ENCODE data around the gene ZBTB4.

Gene ZBTB4

DNA sequence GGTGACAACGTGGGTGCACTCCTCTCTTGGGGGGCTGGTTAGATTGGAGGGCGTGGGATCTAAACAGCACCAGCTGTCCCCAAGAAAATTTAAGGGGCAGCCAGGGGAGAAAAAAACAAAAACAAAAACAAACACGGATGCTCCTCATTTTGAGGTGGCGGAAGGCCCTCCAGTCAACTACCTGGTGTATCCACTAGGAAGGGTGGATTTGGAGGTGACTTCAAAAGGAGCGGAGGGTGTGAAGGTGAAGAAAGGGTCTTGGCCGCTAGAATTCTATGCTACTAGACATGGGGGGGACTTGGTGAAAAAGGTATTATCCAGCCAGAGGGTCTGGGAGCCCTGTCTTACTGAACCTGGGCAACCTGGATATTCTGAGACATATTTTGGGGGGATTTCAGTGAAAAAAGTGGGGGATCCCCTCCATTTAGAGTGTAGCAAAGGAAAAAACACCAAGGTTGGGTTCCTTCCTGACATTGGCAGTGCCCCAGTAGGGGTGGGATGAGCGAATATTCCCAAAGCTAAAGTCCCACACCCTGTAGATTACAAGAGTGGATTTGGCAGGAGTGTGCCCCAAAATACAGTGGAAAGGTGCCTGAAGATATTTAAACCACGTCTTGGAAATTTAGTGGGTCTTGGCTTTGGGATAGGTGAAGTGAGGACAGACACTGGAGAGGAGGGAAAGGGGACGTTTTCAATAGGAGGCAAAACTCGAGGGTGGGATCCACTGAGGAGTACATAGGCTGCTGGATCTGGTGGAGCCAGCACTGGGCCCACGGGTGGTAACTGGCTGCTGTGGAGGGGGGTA, 40.6 kb downstream of the ZBTB4 start:
- DNase-seq, result no peak

DNA sequence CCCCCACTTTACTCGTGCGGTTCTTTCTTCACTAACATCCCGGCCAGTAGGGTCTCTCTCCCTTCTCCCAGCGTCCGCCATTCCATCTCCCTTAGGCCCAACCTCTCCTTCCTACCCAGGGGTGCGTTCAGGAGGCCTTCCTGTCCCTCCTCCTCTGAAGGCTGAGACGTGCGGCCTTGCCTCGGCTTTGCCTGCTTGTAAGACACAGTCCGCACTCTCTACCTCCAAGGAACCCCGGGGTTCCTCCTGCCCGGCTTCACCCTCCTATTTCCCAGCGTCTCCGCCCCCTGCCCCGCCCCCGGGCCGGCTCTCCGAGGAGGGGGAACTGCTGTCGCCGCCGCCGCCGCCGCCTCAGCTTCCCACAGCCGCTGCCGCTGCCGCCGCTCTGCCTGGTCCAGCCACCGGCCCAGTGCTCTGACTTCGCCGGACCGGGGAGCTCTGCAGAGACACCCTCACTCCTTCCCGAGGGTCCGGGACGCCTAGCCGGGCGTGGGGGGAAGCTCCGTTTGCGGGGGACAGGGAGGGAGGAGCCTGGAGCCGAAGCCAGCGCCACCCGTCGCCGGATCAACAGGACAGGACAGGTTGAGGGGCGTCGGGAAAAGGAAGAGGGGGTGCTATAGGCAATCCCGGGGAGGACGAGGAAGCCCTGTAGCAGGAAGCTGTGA, 41.3 kb downstream of the ZBTB4 start:
- DNase-seq, result peak; percentile 68

DNA sequence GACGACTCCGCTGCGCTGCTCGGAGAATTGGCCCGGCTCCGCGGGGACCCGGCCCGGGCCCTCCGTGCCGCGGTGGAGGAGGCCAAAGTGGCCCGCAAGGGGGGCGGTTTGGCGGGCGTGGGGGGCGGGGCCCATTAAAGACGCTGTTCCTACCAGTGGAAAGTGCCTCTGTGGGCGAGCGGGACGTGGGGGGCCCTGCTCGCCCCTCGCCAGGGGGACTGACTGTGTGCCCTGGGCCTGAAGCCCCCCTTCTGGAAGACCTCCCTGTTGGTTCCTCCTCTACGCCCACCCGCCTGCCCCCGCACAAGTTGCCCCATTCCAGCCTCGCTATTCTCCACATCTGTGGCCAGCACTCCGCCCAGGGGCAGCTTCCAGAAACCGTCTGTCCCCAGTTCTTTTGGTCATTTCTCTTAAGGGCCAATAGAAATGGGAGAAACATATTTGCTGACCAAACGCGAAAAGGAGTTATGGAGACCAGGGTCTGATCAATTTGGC, 42.0 kb downstream of the ZBTB4 start:
- DNase-seq, result no peak

DNA sequence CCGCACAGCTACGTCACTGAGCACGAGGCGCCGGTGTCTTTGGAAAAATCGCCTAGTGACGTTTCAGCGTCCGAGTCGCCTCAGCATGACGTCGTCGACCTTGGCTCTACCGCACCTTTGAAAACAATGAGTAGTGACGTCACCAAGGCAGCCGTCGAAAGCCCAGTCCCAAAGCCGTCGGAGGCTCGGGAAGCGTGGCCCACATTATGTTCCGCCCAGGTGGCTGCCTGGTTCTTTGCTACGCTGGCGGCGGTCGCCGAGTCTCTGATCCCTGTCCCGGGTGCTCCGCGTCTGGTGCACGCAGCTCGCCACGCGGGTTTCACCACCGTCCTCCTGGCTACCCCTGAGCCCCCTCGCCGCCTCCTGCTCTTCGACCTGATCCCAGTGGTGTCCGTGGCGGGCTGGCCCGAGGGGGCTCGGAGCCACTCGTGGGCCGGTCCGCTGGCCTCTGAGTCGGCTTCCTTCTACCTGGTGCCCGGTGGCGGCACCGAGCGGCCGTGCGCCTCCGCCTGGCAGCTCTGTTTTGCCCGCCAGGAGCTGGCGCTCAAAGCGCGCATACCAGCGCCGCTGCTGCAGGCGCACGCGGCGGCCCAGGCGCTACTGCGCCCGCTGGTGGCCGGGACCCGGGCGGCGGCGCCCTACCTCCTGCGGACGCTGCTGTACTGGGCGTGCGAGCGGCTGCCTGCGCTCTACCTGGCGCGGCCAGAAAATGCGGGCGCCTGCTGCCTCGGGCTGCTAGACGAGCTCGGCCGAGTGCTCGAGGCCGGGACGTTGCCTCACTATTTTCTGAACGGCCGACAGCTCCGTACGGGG, 42.7 kb downstream of the ZBTB4 start:
- DNase-seq, result peak; percentile 88

DNA sequence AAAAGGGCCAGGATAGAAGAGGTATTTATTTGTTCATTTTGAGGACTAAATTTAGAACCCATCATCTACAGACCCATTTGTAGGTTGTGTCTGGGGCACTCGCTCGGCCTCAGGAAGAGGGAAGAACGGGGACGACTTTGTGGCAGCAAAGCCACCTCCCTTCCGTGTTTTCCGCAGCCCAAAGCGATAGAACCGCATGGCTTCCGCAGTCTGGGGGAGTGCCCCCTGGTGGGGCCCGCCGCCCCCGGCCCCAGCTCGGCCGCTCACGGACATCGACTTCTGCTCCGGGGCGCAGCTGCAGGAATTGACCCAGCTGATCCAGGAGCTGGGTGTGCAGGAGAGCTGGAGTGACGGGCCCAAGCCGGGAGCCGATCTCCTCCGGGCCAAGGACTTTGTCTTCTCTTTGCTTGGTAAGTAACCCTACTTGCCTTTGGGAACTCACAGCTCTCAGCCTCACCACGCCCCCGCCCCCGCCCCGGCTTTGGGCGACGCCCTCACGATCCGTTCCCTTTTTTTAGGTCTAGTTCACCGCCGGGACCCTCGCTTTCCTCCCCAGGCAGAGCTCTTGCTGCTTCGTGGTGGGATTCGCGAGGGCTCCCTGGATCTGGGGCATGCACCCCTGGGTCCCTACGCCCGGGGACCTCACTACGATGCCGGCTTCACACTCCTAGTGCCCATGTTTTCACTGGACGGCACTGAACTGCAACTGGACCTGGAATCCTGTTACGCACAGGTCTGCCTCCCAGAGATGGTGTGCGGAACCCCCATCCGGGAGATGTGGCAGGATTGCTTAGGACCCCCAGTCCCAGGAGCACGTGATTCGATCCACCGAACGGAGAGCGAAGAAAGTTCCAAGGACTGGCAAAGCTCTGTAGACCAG, 43.5 kb downstream of the ZBTB4 start:
- peak; percentile 76 for DNase-seq

DNA sequence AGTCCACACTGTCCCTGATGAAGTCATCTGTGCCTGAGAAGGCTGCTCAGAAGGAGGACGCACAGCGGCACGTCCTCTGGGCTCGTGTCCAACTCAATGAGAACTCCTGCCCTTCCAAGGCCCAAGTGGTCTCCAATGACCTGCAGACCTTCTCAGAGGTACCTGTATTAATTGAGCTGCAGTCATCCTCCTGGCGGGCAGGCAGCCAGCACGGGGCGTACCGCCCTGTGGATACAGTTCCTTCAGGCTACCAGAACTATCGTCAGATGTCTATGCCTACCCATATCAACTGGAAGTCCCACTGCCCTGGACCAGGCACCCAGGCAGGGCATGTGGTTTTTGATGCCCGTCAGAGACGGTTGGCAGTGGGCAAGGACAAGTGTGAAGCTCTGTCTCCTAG, 47.1 kb downstream of the ZBTB4 start:
- no peak for DNase-seq

DNA sequence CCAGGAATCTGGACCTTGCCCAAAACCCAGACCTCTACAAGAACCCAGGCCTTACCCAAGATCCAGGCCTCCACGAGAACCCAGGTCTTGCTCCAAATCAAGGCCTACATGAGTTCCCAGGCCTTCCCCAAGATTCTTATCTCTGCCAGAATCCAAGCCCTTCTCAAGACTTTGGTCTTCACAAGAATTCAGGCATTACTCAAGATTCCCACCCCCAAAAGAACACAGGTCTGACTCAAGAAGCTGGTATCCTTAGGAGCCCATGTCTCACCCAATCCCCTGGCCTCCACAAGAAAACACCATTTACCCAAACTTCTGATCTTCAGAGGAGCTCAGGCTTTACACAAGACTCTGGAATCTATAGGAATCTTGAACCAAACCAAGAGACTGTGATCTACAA, 48.2 kb downstream of the ZBTB4 start:
- no peak for DNase-seq

DNA sequence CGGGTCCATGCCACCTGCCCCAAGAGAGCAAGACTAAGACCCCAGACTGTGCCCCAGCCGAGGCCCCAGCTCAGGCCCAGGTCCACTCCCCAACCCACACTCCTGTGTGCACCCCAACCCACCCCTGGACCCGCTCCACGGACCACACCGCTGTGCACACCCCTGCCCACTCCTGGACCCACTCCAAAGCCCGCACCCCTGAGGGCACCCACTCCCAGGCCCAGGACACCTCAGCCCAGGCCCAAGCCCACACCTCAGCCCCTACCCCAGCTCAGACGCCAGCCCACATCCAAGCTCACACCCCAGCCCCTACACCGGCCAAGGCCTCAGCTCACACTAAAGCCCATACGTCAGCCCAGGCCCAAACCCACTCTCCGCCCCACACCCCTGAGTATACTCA, 49.7 kb downstream of the ZBTB4 start:
- DNase-seq, result no peak

DNA sequence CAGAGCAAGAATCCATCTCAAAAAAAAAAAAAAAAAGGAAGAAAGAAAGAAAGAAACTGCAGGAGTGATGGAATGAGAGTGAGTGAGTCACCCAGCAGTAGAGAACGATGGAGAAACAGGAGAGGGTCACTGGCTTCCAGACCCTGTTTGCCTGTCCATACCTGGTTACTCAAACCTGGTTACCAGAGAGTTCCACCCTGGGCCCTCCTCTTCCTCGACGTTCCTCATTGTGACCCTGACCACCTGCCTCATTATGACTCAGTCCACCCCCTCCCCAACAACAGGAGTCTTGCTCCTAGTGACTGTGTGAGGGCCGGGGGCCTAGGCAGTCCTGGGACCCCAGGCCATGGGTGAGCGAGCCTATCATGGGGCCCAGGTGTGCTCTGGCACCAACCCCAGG, 50.9 kb downstream of the ZBTB4 start, which contains the start of gene SPEM3:
TSS of gene SPEM3 (plus strand) at position 301 of the 400 bp plus-strand sequence. CDS start at position 347, 46 bp downstream.
- DNase-seq, result no peak

DNA sequence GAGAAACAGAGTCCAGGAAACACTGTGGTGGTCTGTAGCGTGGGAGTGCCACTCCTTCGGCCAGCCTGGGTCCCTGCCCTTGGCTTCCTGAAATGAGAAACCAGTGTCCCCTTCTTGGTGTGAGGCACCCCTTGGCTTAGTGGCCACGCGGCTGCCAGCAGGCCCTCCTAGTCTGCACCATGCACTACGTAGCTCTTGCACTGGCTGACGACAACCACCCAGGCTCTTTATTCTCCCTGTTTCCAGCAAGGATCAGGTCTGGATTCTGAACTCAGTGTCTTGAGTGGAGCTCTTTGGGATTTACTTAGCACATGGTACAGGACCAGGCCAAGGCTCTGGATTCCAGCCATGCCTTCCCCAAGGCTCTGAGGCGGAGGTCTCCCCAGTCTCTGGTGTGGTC, 51.9 kb downstream of the ZBTB4 start:
- DNase-seq, result no peak

DNA sequence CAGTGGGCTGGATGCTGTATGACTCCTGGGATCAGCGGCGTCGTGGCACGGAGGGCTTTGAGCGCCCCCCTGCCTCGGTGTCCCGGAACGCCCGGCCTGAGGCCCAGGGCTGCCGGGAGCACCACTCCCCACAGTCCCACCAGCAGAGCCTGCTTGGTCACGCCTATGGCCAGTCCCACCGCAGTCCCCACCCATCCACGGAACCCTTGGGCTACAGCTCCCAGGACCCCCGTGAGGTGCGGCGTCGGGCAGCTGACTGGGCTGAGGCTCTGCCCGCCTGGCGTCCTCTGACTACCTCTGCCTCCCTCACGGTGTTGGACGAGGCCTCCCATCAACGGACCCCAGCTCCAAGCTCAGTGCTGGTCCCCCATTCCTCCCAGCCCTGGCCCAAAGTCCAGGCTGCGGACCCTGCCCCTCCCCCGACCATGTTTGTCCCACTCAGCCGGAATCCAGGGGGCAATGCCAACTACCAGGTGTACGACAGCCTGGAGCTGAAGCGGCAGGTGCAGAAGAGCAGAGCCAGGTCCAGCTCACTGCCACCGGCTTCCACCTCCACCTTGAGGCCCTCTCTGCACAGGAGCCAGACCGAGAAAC, 52.4 kb downstream of the ZBTB4 start:
- DNase-seq, result no peak

DNA sequence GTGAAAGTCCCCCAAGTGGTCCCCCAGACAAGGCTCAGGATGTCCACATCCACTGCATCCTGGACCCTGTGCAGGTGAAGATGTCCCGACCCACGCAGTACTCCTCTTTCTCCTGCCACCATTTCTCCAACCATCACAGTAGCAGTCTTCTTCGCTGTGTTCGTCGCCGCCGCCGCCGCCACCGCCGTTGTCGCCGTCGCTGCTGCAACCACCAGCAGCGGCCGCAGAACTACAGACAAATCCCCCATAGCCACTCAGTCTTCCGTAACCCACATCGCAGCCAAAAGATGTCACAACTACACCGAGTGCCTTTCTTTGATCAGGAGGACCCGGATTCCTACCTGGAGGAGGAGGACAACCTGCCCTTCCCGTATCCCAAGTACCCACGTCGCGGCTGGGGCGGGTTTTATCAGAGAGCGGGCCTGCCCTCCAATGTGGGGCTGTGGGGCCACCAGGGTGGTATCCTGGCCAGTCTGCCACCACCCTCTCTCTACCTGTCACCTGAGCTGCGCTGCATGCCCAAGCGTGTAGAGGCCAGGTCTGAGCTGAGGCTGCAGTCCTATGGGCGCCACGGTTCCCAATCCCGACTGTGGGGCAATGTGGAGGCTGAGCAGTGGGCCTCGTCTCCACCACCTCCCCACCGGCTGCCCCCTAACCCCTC, 53.1 kb downstream of the ZBTB4 start:
- DNase-seq, result no peak

DNA sequence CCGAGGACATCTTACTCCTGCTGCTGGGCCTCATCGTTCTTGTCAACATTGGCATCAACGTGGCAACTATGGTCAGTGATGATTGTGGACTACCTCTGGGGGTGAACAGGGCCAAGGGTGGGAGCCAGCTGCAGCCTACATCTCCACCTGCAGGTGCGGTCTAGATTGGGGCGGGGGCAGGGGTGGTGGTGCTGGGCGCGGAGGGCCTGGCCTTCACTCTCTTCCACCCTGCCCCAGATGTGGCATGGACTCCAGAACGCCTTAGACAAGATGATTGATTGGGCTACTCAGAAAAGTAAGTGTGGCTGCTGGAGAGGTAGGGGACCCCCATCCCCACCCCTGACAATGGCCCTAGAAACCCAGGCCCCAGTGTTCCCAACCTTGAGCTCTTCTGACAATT, 53.7 kb downstream of the ZBTB4 start:
- DNase-seq, result no peak

DNA sequence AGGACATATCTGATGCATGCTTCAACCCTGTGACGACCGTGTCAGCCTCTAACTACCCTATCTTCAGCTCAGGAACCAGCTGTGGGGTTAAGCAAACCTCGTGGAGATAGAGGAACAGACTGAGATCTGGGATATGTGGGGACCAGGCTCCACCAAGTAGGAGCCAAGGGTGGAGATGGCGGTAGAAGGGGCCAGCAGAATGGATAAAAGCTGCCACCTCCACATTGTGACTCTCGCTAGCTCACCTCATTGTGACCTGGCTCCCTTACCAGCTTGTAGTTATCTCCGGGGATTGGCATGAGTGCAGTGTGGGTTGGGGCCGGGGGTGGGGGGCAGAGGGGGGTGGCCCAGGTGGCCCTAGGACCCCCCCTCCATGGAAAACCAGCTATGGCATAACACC, 54.1 kb downstream of the ZBTB4 start, which contains the start of gene SPEM2:
TSS of gene SPEM2 (plus strand) at position 301 of the 400 bp plus-strand sequence. CDS start at position 374, 73 bp downstream.
- no peak for DNase-seq

DNA sequence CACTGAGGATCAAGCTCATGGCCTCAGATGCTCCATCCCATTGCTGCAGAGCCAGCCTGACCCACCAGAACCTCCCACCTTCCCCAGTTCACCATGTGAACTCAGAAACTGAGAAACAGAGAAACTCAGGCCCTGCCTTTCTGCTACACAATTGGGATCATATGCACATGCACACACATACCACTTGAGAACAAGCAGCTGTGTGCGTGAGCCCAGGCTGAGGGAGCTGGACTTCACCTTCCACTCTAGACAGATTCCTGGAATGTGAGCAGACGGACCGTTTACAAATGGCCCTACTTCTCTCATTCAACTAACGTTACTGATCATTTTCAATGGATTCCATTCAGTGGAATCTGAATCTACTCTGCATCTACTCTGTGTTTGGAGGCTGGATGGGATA, 55.8 kb downstream of the ZBTB4 start:
- DNase-seq, result no peak

DNA sequence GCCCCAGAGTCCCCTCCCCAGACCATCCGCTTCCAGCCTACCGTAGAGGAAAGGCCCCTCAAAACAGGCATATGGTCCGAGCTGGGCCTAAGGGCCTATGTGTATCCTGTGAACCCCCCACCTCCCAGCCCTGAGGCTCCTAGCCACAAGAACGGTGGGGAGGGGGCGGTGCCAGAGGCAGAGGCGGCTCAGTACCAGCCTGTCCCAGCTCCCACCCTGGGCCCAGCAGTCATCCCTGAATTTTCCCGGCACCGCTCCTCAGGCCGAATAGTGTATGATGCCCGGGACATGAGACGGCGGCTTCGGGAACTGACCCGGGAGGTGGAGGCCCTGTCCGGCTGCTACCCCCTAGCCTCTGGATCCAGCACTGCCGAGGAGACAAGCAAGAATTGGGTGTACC, 58.2 kb downstream of the ZBTB4 start:
- no peak for DNase-seq

DNA sequence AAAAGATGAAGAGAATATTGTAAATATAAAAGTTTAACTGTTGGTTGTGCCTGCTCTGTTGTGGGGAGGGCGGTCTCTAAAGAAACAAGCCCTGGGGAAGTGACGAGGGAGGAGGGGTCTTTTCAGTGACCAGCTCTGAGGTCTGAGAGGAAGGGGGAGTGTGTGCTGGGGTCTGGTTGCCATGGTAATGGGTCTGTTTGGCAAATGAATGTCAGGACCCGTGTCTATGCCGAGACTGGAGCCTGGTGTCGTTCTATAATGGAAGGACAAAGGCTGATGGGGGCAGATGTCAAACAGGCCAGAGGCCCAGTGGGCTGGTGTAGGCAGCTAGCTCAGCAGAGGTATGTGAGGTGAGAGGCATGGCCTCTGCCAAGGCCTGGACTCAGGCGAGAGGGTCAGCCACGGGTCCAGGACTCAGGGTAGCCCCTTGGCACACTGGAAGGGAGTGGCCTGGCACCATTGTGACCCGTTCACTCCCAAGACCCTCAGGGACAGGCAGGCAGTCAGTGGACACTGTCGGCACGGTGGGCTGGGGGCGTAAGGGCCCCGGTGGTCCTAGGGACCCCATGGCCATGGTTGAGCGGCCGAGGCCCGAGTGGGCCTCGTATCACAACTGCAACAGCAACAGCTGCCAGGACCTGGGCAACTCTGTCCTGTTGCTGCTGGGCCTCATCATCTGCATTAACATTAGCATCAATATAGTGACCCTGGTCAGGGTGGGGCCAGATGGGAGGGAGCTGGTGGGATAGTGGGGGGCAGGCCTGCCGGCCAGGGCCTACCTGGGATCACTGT, 59.4 kb downstream of the ZBTB4 start, which contains the start of gene SPEM1:
TSS of gene SPEM1 (plus strand) at position 506 of the 792 bp plus-strand sequence. CDS start at position 567, 61 bp downstream.
- DNase-seq, result no peak

DNA sequence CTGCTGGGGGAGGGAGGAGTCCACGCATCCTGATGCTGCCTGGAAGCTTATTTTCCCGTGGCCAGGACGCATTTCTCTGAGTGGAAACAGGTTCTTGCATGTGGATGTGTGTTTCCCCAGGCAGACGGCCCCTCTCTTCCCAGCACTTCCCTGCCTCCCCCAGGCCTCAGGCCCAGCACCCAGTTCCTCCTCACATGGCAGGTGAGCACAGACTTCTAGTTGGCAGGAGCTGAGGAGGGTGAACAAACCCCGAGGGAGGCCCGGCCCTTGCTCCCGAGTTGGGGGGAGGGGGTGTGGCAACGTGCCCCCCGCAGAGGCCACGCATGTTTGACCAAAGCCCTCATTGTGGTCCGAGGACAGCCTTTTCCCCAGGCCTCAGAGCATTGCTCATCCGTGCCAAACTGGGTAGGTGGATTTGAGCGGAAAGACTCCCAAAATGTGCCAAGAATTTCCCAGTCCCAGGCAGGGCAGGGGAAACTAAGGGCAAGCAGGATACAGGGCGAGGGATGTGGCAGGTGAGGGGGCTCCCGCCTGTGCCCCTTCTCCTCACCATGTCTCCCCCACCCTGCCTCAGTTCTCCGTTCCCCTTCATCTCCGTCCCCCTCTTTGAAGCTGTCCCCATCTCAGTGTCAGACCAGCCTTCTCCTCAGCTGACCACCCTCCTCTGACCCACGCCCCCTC, 60.8 kb downstream of the ZBTB4 start:
- no peak for DNase-seq

DNA sequence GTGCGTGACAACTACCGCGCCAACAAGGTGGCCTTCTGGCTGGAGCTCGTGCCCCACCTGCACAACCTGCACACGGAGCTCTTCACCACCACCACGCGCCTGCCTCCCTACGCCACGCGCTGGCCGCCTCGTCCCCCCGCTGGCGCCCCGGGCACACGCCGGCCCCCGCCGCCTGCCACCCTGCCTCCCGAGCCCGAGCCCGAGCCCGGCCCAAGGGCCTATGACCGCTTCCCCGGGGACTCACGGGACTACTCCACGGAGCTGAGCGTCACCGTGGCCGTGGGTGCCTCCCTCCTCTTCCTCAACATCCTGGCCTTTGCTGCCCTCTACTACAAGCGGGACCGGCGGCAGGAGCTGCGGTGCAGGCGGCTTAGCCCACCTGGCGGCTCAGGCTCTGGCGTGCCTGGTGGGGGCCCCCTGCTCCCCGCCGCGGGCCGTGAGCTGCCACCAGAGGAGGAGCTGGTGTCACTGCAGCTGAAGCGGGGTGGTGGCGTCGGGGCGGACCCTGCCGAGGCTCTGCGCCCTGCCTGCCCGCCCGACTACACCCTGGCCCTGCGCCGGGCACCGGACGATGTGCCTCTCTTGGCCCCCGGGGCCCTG, 62.3 kb downstream of the ZBTB4 start:
- no peak for DNase-seq

Data from activated T-cell treated with anti-CD3 and anti-CD28 coated beads, Interleukin-2, amount 50 U/mL, for 1 hour (primary cell).